Muscle of arm (tissue), 12 donors: Measurements from ENCODE around the gene NPM1. TPM values are rescaled to one million over a fixed set of nuclear protein-coding genes. Genes with fewer than 3 reads are reported as not detected.
A peak's percentile ranks its signal among the peaks of the same experiment; 100 is the strongest.

Experiments used
- DNase-seq: peaks from one replicate; pipeline ENCODE4 v3.0.0-alpha.2; 2013
- polyA plus RNA-seq, 12 donors: library from polyadenylated mRNA; unstranded; fragments of 120-200 nt; gene quantifications; one replicate each; pipeline ENCODE4 v1.2.1, GENCODE V29; 2013; ENCODE audit not compliant: insufficient read length in 12 of 12

NPM1 gene
- polyA plus RNA-seq, 12 donors = 843 to 2,427 (median 1,145) TPM; not detected in 1

DNA sequence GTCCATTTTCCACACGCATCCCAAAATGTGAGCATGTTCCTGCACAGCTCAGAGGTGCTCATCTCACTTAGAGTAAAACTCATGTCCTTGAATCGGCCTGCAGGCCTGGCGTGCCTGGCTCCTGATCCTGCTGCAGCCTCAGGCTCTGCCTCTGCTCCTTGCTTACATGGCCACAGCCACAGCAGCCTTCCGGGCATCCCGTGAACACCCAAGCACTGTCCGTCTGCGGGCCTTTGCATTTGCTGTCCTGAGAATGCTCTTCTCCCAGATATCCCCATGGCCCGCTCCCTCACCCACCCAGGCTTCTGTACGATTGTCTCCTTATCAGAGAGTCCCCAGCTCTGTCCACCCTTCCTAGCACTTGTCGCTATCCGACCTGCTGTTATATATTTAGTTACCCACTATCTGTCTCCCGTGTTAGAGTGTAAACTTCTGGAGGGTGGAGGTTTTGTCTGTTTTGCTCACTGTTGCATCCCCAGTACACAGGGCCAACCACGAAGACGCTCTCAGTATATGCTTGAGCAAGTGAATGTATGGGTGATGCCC lies 53.7 kb downstream of the NPM1 start:
- DNase-seq = no peak

DNA sequence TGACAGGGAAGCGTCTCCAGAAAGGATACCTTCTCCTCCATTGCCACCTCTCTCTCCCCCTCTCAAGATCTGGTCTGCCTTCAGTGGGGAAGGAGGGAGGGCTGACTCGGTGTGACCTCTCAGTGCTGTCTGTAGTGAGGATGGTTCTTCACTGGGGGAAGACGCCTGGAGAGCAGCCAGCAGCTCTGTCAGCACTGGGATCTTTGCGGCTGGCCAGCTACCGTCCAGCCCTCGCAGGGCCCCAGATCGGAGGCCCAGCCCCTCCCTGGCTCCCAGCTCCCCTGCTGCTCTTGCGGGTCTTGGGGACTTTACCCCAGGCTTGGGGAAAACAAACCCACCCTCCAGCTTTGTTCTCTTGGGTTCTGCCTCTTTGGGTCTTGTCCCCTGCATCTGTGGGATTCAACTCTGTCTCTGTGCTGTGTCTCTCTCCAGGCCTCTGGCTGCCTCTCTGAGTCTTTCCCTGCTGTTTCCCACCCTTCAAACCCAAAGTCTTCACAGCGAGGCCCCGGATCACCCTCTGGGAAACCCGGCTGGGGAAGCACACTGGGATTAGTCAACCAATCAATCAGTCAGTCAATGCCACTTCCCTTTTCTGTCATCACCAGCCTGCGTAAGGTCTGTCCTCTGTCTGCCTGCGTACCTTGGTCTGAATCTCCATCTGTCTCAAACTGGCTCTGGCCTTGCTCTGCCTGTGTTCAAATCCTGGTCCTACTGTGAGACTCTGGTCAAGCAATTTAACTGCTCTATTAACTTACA lies 54.8 kb downstream of the NPM1 start:
- peak; percentile 68 for DNase-seq

DNA sequence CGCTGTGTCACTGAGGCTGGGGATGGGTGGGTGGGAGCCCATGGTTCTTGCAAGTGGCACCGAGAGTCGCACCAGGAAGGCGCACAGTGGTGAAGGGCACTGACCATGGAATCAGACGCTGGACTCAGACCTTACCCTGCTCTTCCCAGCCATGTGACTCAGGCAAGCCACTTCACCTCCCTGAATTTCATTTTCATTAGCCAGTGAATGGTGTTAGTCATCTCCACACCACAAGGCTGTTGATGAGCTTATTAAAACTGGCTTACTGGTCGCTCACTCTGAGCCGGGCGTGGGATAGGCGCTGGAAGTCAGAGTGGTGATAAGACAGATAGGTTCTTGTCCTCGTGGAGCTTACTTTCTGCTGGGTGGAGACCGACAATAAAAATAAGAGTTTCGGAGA lies 56.9 kb downstream of the NPM1 start:
- no peak for DNase-seq

DNA sequence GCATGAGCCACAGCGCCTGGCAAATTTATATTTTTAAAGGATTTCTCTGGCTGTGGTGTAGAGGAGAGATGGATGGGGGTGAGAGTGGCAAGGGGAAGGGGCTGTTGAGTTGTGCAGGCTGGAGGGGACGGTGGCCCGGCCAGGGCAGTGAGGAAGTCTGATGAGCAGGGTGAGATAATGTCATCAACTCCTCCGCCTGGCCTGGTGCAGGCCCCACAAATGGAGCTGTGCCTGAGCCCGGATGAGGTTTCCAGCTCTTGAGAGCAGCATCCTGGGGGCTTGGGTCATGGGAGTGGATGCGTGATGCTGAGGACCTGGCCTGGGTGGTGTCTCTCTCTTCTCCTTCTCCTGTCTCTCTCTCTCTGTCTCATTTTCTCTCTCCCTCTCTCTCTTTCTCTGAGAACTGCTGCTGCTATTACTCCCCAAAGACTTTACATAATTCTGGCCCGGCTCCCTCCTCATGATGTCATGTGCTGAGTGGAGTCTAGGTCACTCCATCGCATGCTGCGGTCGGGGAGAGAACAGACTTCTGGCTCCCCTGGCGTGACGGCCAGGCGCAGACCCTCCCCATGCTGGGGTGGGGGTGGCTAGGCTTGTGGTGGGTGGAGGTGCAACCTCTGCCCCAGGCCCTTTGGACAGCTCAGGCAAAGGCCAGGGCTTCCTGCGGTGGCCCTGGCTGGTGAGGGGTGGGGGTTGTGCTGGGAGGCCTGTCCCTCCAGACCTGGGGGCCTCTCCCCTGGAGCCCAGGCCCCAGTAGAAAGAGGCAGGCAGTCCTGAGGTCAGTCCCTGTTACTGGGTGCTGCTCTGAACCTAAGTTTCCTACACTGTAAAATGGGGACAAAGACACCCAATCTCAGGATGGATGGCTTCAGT lies 58.2 kb downstream of the NPM1 start:
- DNase-seq = peak; percentile 91

DNA sequence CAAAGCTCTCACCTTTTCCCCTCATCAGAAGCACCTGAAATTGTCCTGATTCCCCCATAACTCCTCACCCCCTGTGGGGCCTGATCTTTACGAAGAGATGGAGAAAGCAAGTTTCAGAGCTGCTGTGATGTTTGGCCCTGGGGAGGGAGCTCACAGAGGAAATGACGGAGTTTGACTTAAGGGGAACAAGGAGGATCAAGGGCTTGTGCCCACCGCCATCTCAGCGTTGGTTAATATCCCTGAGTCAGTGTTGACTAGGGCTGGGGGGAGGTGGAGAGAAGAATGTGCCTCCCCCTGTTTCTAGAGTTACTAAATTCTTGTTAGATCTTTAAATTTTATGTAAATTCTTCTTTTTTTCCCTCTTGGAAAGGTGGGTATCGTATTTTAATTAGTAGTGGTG lies 59.6 kb downstream of the NPM1 start:
- DNase-seq = no peak

DNA sequence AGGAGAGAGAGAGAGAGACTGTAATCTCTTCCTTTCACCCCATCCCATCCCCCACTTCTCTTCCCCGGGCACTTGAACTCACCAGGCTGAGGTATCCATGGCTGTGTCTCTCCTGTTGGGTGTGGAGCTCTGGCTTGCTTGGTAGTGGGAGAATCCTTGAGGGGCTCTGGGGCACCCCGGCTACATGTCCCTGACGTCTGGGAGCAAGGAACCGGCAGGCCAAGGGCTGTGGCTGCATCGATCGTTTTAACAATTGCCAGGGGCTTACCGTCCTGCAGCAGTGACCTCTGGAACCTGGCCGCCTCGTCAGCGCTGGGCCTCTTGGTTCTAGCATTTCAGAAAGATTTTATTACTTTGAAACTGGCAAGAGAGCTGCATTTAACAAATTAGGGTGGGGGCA lies 61.8 kb downstream of the NPM1 start:
- DNase-seq = no peak

DNA sequence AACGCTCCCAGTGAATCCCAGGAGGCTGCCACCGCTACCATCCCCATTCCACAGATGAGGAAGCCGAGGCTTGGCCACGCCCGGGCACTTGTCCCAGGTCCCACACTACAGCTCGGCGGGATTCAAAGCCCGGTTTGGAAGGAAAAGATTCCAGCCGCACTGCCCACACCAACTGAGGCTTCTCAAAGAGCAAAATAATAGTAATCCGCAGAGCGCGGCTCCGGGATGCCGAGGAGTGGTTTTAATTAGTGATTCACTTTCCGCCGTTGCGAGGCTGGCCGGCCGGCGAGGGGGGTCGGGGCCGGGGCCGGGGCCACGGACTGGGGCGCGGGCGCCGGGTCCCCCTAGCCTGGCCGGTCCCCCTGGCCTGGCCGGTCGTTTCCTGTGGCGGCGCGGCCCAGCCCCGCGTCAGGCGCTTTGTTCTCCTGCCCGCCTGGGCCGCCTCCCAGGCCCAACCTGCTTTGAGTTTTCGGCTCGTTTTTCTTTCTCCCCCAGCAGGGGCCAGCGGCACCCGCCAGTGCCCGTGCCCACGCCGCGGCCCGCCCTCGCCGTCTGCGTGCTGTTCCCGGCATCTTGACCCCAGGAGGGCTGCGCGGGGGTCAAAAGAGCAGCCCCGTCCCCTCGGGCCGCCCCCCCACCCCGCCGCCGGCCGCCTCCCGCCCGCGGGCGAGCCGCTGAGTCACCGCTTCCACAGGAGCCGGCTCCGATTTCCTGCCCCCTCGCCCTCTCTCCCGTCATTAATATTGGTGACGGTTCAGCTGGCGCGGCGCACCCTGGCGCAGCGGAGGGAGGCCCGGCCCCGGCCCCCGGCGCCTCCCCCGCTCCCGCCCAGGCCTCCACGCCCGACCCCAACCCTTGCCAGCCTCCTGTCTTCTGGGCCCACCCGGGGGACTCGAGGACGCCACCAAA lies 63.0 kb downstream of the NPM1 start:
- DNase-seq = peak; percentile 61

DNA sequence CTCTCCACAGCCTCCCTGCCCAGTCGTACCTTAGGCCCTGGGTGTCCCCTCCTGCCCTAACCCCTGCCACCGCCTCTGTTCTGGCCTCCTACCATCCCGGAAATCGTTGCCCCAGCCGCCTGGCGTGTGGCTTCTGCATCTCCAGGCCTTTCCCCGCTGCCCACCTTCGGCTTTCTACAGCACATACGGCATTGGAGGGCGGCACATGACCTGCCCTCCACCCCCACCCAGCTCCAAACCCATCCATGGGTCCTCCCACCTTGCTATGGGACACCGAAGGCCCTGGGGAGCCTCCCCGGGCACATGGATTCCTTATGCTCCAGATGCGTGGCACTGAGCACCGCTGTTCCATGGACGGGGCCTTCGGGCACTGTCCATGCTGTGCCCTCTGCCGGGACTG lies 63.8 kb downstream of the NPM1 start:
- DNase-seq = no peak

DNA sequence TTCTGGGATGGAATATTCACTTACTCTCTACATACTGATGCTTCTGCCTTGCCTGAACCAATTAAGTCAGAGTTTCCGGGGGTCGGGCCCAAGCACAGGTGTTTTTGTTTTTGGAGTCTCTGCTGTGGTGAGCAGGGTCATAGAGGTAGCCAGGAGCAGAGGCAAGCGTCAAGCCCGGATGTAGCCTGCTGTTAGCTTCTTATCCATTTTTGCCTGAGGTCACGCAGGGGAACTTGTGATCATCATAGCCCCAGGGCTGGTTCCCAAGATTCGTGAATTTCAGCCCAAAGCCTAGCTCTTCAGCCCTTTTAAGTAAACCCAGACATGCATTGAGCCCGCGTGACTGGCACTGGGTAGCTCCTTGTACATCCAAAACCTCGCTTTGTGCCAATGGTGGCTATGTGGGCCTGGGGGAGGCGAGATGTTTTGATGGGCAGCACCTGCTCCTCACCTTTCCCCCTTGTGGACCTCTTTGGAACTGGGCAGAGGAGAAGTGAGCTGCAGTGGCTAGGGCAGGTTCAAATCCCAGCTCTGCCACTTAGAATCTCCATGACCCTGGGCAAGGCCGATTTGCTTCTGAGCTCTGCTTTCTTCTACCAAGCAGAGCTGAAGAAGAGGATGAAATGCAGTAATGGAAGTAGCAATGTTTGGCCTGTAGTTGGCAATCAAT lies 65.5 kb downstream of the NPM1 start:
- no peak for DNase-seq

DNA sequence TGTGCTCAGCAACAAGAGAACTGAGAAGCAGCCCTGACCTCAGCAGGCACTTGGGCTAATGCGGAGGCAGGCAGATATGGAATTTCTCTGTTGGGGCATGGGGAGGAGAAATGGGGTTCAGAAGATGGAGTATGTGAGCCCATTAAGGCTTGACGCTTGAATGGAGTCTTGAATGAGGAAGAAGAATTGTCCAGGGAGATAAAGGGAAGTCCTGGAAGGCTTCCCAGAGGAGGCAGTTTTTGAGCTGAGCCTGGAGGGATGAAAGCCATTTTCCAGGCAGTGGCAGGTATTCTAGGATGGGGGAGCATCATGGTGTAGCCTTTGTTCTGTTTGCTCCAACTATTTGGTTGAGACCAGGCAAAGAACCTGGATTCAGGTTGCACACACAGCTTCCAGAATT lies 66.3 kb downstream of the NPM1 start:
- no peak for DNase-seq

DNA sequence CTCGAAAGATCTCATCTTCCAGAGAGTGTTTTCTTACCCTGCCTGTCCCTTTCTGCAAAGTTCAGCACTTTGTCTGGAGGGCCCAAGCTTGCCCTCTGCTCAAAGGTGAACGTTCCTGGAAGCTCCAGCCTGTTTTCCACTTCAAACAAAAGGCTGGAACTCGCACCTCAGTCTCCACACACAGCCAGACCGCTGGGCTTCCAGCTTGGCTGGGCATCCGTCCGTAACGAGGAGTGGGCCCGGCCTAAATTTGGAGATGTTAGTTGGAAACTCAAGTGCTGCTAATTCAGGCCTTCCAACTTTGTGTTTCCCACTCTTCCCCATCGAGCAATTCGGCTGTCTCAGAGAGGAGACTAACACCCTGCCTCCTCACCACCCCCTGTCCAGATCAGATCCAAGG lies 66.9 kb downstream of the NPM1 start:
- DNase-seq = peak; percentile 46

DNA sequence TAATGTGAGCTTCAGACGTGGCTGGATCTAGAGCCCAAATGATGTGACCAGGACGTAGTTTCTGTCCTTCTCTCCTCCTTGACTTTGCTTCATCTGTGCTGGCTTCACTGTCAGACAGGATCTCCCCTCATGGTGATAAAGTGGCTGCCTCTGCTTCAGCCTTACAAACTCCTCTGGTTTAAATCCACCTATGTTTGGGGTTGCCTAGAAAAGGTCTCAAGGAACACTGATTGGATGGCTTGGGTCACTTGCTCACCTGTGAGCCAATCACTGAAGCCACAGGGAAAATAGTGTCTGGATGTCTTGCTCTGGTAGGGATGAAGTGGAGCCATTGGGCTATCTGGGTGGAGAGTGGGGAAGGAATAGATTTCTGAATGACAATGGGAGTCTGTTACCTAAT lies 67.9 kb downstream of the NPM1 start:
- DNase-seq = no peak

DNA sequence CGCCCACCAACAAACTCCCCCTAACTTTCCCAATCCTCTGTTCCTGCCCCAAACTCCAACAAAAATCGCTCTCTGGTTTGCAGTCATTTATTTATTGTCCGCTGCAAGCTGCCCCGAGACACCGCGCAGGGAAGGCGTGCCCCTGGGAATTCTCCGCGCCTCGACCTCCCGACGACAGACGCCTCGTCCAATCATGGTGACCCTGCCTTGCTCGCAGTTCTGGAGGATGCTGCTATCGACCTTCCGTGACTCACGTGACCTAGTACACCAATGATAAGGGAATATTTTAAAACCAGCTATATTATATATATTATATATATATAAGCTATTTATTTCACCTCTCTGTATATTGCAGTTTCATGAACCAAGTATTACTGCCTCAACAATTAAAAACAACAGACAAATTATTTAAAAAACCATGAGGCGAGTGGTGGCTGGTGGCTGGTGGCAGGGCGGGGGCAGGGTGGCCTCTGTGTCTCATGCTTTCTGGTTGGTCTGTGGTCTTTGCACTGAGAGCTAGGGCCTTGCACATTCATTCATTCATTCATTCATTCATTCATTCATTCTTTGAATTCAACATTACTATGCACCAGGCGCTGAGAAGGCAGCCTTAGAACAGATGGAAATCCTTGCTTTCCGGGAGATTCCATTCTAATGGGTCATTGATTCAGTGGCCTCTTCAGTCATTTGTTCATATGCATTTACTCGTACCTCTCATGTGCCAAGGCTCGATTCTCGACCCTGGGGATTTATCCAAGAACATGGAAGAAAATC lies 69.7 kb downstream of the NPM1 start:
- no peak for DNase-seq

DNA sequence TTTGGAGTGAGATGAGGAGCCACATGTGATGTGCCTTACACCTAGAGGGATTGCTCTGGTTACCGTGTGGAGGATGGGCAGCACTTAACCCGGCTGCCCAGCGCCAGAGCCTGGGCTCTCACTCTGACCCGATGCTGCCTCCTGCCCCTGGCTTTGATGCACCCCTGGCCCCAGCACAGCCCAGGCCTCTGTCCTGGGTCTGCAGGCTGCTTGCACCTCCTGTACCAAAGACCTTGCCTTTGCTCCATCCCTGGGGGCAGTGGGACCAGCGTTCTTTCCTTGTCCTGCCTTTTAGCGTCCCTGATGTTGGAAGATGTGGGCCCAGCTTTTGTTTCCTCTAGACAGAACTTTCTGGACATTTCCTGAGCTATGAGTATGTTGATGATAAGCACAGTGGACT lies 72.2 kb downstream of the NPM1 start:
- DNase-seq = no peak

Other genes starting within 250 kb of the NPM1 start
- not detected for gene TLX3, start 78.6 kb upstream of the NPM1 start, polyA plus RNA-seq
- gene FGF18, start 31.8 kb downstream of the NPM1 start, polyA plus RNA-seq = 10 to 100 TPM in 10 of 12 donors, 1 to 10 TPM in 1, not detected in 1; 8.3 to 23.9 (median 14.8) TPM